ENCODE data around the gene RASGEF1C. TPM values are rescaled to one million over a fixed set of nuclear protein-coding genes. Genes with fewer than 3 reads are reported as not detected.

Gene RASGEF1C
- total RNA-seq, 1 donor from 2014 or later: not detected

- no peak overlapping the region for H3K27ac Mint-ChIP-seq (ENCODE audit: unreplicated experiment)
- peaks cover 11% of the 10 kb centered on the region for H3K36me3 Mint-ChIP-seq (ENCODE audit: low read depth)
- TF ChIP-seq, protein P1, sequence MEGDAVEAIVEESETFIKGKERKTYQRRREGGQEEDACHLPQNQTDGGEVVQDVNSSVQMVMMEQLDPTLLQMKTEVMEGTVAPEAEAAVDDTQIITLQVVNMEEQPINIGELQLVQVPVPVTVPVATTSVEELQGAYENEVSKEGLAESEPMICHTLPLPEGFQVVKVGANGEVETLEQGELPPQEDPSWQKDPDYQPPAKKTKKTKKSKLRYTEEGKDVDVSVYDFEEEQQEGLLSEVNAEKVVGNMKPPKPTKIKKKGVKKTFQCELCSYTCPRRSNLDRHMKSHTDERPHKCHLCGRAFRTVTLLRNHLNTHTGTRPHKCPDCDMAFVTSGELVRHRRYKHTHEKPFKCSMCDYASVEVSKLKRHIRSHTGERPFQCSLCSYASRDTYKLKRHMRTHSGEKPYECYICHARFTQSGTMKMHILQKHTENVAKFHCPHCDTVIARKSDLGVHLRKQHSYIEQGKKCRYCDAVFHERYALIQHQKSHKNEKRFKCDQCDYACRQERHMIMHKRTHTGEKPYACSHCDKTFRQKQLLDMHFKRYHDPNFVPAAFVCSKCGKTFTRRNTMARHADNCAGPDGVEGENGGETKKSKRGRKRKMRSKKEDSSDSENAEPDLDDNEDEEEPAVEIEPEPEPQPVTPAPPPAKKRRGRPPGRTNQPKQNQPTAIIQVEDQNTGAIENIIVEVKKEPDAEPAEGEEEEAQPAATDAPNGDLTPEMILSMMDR (IDR thresholded peaks at IDR 0.05): no peak
- no peak for DNase-seq (ENCODE audit: low spot score)
- peaks cover 29% of the 10 kb centered on the region for H3K9me3 Mint-ChIP-seq (ENCODE audit: low read depth)
- H3K27me3 Mint-ChIP-seq (ENCODE audit: low read depth): peaks cover 6% of the 10 kb centered on the region
- no peaks in the 10 kb centered on the region for H3K4me1 Mint-ChIP-seq (ENCODE audit: low read depth)
- H3K4me3 Mint-ChIP-seq (ENCODE audit: unreplicated experiment): no peak overlapping the region
Observed at GRCh38 chr5:180215783-180216630, 7.0 kb upstream of the RASGEF1C start.

DNA sequence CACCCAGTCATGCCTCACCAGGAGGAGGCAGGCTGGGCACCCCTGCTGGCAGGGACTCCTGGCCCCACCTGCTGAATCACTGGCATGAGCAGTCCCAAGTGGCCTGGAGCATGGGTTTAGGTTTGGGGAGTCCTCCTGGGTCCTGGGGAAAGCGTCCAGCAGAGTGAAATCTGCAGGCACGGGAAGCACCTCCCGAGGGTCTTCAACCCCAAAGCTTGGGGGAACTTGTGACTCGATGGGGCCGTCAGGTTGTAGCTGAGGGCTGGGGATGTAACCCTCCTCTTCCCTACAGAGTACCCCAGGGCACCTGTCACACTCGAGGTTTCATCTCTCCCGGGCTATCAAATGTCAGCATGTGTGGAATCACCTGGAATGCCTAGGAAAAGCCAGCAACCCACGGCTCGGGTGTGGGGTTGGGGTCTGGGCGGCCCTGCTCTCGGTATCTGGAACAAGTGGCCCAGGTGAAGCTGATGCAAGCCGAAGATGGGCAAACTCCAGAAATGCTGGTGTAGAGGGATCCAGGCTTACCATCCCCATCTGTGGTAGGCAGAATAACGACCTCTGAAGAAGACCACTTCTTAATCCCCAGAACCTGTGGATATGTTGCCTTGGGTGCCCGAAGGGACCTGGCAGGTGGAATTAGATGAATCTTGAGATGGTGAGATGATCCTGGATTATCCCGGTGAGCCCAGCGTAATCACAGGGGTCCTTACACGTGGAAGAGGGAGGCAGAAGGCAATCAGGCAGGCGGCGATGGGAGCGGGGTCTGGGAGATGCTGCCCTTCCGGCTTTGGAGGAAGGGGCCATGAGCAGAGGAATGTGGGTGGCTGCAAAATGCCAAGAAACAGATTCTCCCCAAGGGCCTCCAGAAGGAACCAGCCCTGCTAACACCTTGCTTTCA, 6.1 kb upstream of the RASGEF1C start:
- TF ChIP-seq, protein P1 (IDR thresholded peaks at IDR 0.05): no peak

GRCh38 chr5:180213657-180214207, 4.7 kb upstream of the RASGEF1C start:
- H3K9me3 Mint-ChIP-seq (ENCODE audit: low read depth): peaks cover 12% of the 10 kb centered on the region
- peaks cover 6% of the 10 kb centered on the region for H3K27me3 Mint-ChIP-seq (ENCODE audit: low read depth)
- H3K27ac Mint-ChIP-seq (ENCODE audit: unreplicated experiment): no peak overlapping the region
- no peak for DNase-seq (ENCODE audit: low spot score)
- no peaks in the 10 kb centered on the region for H3K4me1 Mint-ChIP-seq (ENCODE audit: low read depth)
- no peak overlapping the region for H3K4me3 Mint-ChIP-seq (ENCODE audit: unreplicated experiment)
- TF ChIP-seq, protein P1 (IDR thresholded peaks at IDR 0.05): no peak
- peaks cover 3% of the 10 kb centered on the region for H3K36me3 Mint-ChIP-seq (ENCODE audit: low read depth)

More for the DNA sequence above, 6.1 kb upstream of the RASGEF1C start:
- Mint-ChIP-seq H3K4me3 (ENCODE audit: unreplicated experiment) (no peak overlapping the region), H3K36me3 (ENCODE audit: low read depth) (peaks cover 9% of the 10 kb centered on the region), H3K27ac (ENCODE audit: unreplicated experiment) (no peak overlapping the region), H3K4me1 (ENCODE audit: low read depth) (no peaks in the 10 kb centered on the region), H3K27me3 (ENCODE audit: low read depth) (peaks cover 6% of the 10 kb centered on the region), H3K9me3 (ENCODE audit: low read depth) (peaks cover 26% of the 10 kb centered on the region)
- no peak for DNase-seq (ENCODE audit: low spot score)

- Mint-ChIP-seq H3K27me3 (ENCODE audit: low read depth) (peaks cover 9% of the 10 kb centered on the region), H3K9me3 (ENCODE audit: low read depth) (peaks cover 7% of the 10 kb centered on the region)
Observed at GRCh38 chr5:180213256-180213600, 4.2 kb upstream of the RASGEF1C start.

More at GRCh38 chr5:180213256-180213600, 4.2 kb upstream of the RASGEF1C start:
- TF ChIP-seq, protein P1 (IDR thresholded peaks at IDR 0.05): no peak
- Mint-ChIP-seq H3K36me3 (ENCODE audit: low read depth) (no peaks in the 10 kb centered on the region), H3K27ac (ENCODE audit: unreplicated experiment) (no peak overlapping the region), H3K4me3 (ENCODE audit: unreplicated experiment) (no peak overlapping the region), H3K4me1 (ENCODE audit: low read depth) (peaks cover 3% of the 10 kb centered on the region)
- DNase-seq (ENCODE audit: low spot score): no peak
